Suprapubic skin (tissue), 4 donors: Measurements from ENCODE around the gene TNFSF11. TPM values are rescaled to one million over a fixed set of nuclear protein-coding genes. Genes with fewer than 3 reads are reported as not detected.

Experiments
- DNase-seq, 2 donors: peaks; one replicate each; pipeline ENCODE4 v3.0.0-alpha.2; 2019; ENCODE audit warnings: low spot score in 2 of 2
- H3K27ac ChIP-seq: fragments of 200-600 bp; sonication (generic); one replicate; pipeline ENCODE4 v1.5.1; 2019
- H3K27me3 ChIP-seq: fragments of 200-600 bp; sonication (generic); one replicate; pipeline ENCODE4 v1.5.1; 2019
- H3K36me3 ChIP-seq: fragments of 200-600 bp; sonication (generic); one replicate; pipeline ENCODE4 v1.5.1; 2019
- H3K4me1 ChIP-seq: fragments of 200-600 bp; sonication (generic); one replicate; pipeline ENCODE4 v1.5.1; 2019
- H3K4me3 ChIP-seq: fragments of 200-600 bp; sonication (generic); one replicate; pipeline ENCODE4 v1.5.1; 2019; ENCODE audit warnings: mild to moderate bottlenecking
- H3K9me3 ChIP-seq: fragments of 200-600 bp; sonication (generic); one replicate; pipeline ENCODE4 v1.5.1; 2019
- EP300 ChIP-seq: sonication (generic); formaldehyde crosslinking; IDR thresholded peaks from one replicate; pipeline ENCODE4 v1.6.1; 2017; ENCODE audit warnings: antibody characterized with exemption
- POLR2A ChIP-seq, 2 donors: fragments of 450-650 bp; IDR thresholded peaks; one replicate each; pipeline ENCODE4 v1.6.1; 2017; ENCODE audit warnings: antibody characterized with exemption in 2 of 2, mild to moderate bottlenecking in 2 of 2, moderate library complexity in 2 of 2
- POLR2AphosphoS5 ChIP-seq, 3 donors: sonication (generic); formaldehyde crosslinking; IDR thresholded peaks; one replicate each; pipeline ENCODE4 v1.6.1; 2017; ENCODE audit warnings: antibody characterized with exemption in 3 of 3
- WGBS: methylation state at CpG from one replicate; pipeline ENCODE4 v1.1.5; 2018; 5-methylcytosine and 5-hydroxymethylcytosine counted together
- total RNA-seq, 4 donors: library from RNA; depleted of rRNA; stranded (reverse); fragments of >200 nt; gene quantifications; one replicate each; pipeline ENCODE4 v1.1.0, GENCODE V29; 2016
- TF ChIP-seq, protein P1 (sequence below), 2 donors: fragments of 200-600 bp in 1 of 2; fragments of 450-650 bp in 1 of 2; sonication (generic) in 1 of 2; IDR thresholded peaks; one replicate each; pipeline ENCODE4 v1.5.1; 2016 to 2019; ENCODE audit warnings: antibody characterized with exemption in 2 of 2, mild to moderate bottlenecking in 1 of 2, moderate library complexity in 1 of 2

TNFSF11 gene
- total RNA-seq: under 1 TPM in 1 of 4 donors, not detected in 3; 0.62 TPM

DNA sequence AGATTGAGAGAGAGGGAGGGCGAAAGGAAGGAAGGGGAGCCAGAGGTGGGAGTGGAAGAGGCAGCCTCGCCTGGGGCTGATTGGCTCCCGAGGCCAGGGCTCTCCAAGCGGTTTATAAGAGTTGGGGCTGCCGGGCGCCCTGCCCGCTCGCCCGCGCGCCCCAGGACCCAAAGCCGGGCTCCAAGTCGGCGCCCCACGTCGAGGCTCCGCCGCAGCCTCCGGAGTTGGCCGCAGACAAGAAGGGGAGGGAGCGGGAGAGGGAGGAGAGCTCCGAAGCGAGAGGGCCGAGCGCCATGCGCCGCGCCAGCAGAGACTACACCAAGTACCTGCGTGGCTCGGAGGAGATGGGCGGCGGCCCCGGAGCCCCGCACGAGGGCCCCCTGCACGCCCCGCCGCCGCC lies at the start of gene TNFSF11:
TNFSF11 (plus strand) TSS at position 142 of the 400 bp plus-strand sequence; CDS start at position 294, 152 bp downstream.
- Histone ChIP-seq H3K4me1 (peaks cover 15% of the 10 kb centered on the region), H3K27me3 (peaks cover 41% of the 10 kb centered on the region), H3K4me3 (peak within 1 kb of the TSS; percentile 46), H3K9me3 (peaks cover 7% of the 10 kb centered on the region), H3K36me3 (no peaks in the 10 kb centered on the region), H3K27ac (no peak within 1 kb of the TSS)
- DNase-seq: no peak
- 7% methylated on average over 8 of the region's 39 CpGs for WGBS
- TF ChIP-seq, protein P1, sequence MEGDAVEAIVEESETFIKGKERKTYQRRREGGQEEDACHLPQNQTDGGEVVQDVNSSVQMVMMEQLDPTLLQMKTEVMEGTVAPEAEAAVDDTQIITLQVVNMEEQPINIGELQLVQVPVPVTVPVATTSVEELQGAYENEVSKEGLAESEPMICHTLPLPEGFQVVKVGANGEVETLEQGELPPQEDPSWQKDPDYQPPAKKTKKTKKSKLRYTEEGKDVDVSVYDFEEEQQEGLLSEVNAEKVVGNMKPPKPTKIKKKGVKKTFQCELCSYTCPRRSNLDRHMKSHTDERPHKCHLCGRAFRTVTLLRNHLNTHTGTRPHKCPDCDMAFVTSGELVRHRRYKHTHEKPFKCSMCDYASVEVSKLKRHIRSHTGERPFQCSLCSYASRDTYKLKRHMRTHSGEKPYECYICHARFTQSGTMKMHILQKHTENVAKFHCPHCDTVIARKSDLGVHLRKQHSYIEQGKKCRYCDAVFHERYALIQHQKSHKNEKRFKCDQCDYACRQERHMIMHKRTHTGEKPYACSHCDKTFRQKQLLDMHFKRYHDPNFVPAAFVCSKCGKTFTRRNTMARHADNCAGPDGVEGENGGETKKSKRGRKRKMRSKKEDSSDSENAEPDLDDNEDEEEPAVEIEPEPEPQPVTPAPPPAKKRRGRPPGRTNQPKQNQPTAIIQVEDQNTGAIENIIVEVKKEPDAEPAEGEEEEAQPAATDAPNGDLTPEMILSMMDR (IDR thresholded peaks at IDR 0.05): no peak
- TF ChIP-seq POLR2A (IDR thresholded peaks at IDR 0.05): no peak
- no peak for TF ChIP-seq POLR2AphosphoS5 (IDR thresholded peaks at IDR 0.05)
- TF ChIP-seq EP300: no peak

DNA sequence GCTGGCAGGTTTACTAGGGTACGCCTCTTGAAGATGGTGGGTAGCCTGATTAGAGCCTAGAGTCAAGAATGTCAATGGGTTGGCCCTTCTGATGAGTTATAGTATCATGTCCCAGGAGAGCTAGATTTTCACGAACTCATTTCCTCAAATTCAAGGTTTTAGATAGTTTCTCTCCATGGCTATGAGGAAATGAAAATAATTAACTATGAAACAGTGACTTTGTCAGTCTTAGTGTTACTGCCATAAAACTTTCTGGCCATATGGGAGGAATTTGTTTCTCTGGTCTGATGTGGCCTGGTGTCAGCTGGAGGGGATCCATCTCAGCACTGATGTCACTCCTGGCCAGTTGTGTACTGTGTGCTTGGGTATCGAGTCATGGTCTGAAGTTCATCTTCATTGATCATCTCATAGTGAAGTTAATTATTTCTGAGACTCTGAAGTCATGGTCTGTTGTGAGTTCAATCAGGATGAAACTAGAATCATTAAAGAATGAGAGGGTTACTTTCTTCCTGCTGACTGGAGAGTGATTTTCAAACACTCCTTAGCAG lies 49.4 kb upstream of the TNFSF11 start:
- H3K27ac ChIP-seq: no peak overlapping the region
- TF ChIP-seq POLR2A (IDR thresholded peaks at IDR 0.05) (no peak), EP300 (no peak)
- H3K9me3 ChIP-seq: no peaks in the 10 kb centered on the region
- no peaks in the 10 kb centered on the region for H3K4me1 ChIP-seq
- H3K4me3 ChIP-seq: no peak overlapping the region
- H3K36me3 ChIP-seq: no peaks in the 10 kb centered on the region
- no peaks in the 10 kb centered on the region for H3K27me3 ChIP-seq
- DNase-seq: no peak
- 70% methylated on average over 3 of the region's 3 CpGs for WGBS

GRCh38 chr13:42525035-42525504 lies 48.9 kb upstream of the TNFSF11 start:
- H3K9me3 ChIP-seq: no peaks in the 10 kb centered on the region
- no peak overlapping the region for H3K27ac ChIP-seq
- TF ChIP-seq EP300 (no peak), POLR2AphosphoS5 (IDR thresholded peaks at IDR 0.05) (no peak), POLR2A (IDR thresholded peaks at IDR 0.05) (no peak)
- TF ChIP-seq, protein P1 (IDR thresholded peaks at IDR 0.05): no peak
- H3K27me3 ChIP-seq: no peaks in the 10 kb centered on the region
- no peaks in the 10 kb centered on the region for H3K36me3 ChIP-seq
- no peak overlapping the region for H3K4me3 ChIP-seq
- DNase-seq: no peak
- no peaks in the 10 kb centered on the region for H3K4me1 ChIP-seq
- whole genome bisulfite sequencing: 70% methylated on average over 2 of the region's 2 CpGs

GRCh38 chr13:42526276-42526675 lies 47.7 kb upstream of the TNFSF11 start:
- Histone ChIP-seq H3K4me1 (no peaks in the 10 kb centered on the region), H3K36me3 (no peaks in the 10 kb centered on the region), H3K27me3 (no peaks in the 10 kb centered on the region), H3K4me3 (no peak overlapping the region), H3K9me3 (no peaks in the 10 kb centered on the region), H3K27ac (no peak overlapping the region)
- TF ChIP-seq POLR2AphosphoS5 (IDR thresholded peaks at IDR 0.05) (no peak), POLR2A (IDR thresholded peaks at IDR 0.05) (no peak), EP300 (no peak)
- TF ChIP-seq, protein P1 (IDR thresholded peaks at IDR 0.05): no peak
- no peak for DNase-seq
- WGBS: 27% methylated on average over 3 of the region's 3 CpGs

- DNase-seq: no peak
- Histone ChIP-seq H3K27ac (no peak overlapping the region), H3K27me3 (no peaks in the 10 kb centered on the region), H3K4me3 (no peak overlapping the region), H3K4me1 (no peaks in the 10 kb centered on the region), H3K36me3 (no peaks in the 10 kb centered on the region), H3K9me3 (no peaks in the 10 kb centered on the region)
- no peak for TF ChIP-seq EP300
- WGBS: 43% methylated on average over 3 of the region's 3 CpGs
Measured at GRCh38 chr13:42526804-42527203, 47.1 kb upstream of the TNFSF11 start.

DNA sequence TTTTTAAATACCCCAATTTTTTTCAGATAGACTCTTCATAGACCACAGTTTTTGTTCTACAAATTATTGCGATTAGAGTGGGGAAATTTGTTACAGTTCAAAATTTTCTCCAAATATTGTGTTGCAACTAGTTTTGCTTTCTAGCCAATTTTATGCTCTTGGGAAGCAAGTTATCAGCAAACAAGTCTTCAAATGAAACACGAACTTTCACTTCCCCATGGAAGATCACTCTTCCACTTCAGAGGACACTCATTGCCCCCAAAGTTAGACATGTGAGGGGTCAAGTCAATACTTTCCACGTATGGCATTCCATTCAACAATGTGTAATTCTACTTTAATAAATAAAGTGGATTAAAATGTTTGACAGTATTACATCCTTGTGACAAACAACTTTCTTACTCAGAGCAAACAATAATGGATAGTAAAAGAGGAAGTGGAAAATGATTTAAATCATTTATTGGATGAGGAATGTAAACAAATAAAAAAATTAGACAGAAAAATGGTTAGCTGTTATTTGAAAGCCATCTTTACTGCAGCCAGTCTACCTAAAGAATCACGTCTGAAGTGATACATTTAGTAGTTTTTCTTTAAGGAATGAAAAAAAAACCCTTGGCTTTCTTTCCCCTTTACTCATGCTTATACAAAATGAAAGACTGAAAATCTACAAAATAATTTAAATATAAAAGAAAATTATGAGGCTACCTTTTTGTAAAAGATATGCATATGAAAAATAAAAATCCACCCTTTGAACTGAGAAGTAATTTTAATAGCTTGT lies 41.2 kb upstream of the TNFSF11 start:
- Histone ChIP-seq H3K36me3 (no peaks in the 10 kb centered on the region), H3K27me3 (no peaks in the 10 kb centered on the region), H3K4me3 (no peak overlapping the region), H3K4me1 (no peaks in the 10 kb centered on the region), H3K27ac (no peak overlapping the region), H3K9me3 (no peaks in the 10 kb centered on the region)
- 69% methylated on average over 4 of the region's 4 CpGs for WGBS
- DNase-seq: no peak
- TF ChIP-seq POLR2A (IDR thresholded peaks at IDR 0.05): no peak
- TF ChIP-seq, protein P1 (IDR thresholded peaks at IDR 0.05): no peak
- no peak for TF ChIP-seq EP300
- TF ChIP-seq POLR2AphosphoS5 (IDR thresholded peaks at IDR 0.05): no peak
